CD1c-positive myeloid dendritic cell (primary cell): ENCODE measurements around the gene STARD6.
"Not testable (repeated sequence)": the region's sequence is repeated elsewhere in the genome, so short reads cannot be mapped to it uniquely, and the experiment has no call there.

Experiments
- DNase-seq: peaks from one replicate; pipeline ENCODE4 v3.0.0-alpha.2; 2016; ENCODE audit errors: extremely low spot score

Gene STARD6, protein sequence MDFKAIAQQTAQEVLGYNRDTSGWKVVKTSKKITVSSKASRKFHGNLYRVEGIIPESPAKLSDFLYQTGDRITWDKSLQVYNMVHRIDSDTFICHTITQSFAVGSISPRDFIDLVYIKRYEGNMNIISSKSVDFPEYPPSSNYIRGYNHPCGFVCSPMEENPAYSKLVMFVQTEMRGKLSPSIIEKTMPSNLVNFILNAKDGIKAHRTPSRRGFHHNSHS

GRCh38 chr18:54357660-54358494 lies at the start of gene STARD6, which contains the start of gene C18orf54:
TSS of gene STARD6 (minus strand) at chr18:54357858. CDS start at chr18:54354573, 3,285 bp downstream.
TSS of gene C18orf54 (plus strand) at chr18:54357906. CDS start at chr18:54360573, 2,667 bp downstream.
- peak; percentile 96 for DNase-seq

DNA sequence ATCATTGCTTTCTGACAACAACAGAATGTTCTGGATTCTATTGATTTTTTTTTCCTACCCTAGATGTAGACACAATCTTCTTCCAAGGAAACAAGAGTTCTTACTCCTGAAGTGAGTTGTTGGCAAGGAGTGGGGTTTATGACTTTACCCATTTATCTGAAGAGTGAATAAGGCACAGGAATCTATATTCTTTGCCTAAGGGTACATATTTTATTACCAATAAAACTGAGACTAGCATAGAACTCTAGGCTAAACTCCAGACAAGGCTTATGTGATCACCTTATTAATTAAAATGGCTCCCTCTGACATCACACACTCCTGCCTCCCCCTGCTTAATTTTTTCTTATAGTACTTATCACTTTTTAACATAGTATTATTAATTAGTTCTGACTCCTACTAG lies 47.6 kb upstream of the STARD6 start:
- no peak for DNase-seq

GRCh38 chr18:54396760-54397159 lies 39.1 kb upstream of the STARD6 start:
- DNase-seq, result peak; percentile 71

- DNase-seq, result no peak
Measured at GRCh38 chr18:54393648-54394294, 36.1 kb upstream of the STARD6 start.

- peak; percentile 86 for DNase-seq
Measured at GRCh38 chr18:54392543-54393023, 34.9 kb upstream of the STARD6 start.

GRCh38 chr18:54390838-54391237 lies 33.2 kb upstream of the STARD6 start:
- no peak for DNase-seq

DNA sequence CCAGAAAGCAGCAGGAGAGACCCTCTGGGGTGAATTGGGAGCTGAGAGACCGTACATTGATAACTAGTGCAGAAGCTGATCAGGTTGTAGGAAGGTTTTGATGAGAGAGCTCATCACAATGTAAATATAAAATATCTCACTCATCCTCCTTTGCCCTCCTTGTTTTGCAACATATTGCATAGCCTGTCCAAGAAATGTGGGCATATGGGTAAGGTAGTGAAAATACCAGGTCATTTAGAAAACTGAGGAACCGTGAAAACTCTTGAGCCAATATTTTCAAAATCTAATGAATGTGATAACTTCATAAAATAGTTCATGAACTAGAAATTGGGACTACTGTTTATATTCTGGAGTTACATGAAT lies 31.5 kb upstream of the STARD6 start:
- DNase-seq, result no peak

- DNase-seq, result no peak
Measured at GRCh38 chr18:54388203-54389142, 30.8 kb upstream of the STARD6 start.

DNA sequence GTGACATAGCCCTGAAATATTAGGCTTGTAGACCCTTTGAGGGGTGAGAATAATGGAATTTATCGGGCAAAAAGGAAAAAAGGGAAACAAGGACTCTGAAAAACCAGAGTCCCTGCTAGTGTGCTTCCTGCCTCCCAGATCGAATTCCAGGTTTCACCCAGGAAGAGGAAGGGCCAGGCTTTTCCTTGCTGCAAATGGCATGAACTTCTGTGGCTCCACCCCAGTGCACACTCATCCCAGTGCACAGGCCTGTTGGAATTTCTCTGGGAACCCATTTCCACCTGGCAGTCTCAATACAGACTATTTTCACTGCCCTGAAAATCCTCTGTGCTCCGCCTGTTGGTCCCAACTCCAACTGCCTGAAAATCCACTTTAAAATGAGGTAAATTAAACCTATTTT lies 30.0 kb upstream of the STARD6 start:
- no peak for DNase-seq

GRCh38 chr18:54386800-54387495 lies 29.3 kb upstream of the STARD6 start:
- not testable (repeated sequence) for DNase-seq

- DNase-seq, result no peak
Measured at GRCh38 chr18:54386043-54386442, 28.4 kb upstream of the STARD6 start.

DNA sequence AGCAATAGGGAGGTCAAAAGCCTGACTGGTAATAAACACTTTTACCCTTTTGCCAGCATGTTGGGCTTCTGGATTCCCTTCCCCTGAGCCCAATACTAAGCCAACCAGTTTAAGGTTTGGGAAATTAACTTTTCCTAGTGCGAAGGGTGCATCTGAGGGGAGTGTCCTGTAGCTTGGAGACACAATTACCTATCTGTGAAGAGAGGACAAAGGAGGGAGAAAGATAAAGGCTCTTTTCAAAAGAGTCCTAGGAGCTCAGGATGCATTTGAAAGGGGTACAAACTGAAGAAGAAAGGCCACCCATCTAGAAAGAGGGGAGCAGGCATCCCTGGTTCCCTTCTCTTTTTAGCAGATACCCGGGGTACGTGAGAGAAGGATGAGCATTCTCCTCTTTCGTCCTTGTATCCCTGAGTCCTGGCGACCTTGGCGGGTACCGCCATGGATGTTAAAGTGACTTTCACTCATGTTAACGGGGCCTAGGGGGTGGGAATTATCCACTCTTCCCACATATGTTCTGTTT lies 25.1 kb upstream of the STARD6 start:
- no peak for DNase-seq

DNA sequence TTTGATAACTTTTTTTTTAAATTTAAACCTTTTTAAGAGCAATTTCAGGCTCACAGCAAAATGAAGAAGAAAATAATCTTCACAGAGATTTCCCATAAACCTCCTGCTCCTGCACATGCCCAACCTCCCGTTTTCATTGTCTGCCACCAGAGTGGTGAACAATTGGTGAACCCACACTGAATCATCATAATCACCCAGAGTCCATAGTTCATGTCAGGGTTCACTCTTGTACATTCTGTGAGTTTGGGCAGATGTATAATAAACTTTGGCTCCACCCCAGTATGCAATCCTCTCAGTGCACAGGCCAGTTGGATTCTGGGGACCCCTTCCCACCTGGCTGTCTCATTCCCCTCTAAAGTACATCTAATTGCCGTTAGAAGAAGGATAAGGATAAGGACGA lies 24.4 kb upstream of the STARD6 start:
- DNase-seq, result no peak

GRCh38 chr18:54381640-54382039 lies 24.0 kb upstream of the STARD6 start:
- no peak for DNase-seq

- no peak for DNase-seq
Measured at GRCh38 chr18:54378057-54378456, 20.4 kb upstream of the STARD6 start.

DNA sequence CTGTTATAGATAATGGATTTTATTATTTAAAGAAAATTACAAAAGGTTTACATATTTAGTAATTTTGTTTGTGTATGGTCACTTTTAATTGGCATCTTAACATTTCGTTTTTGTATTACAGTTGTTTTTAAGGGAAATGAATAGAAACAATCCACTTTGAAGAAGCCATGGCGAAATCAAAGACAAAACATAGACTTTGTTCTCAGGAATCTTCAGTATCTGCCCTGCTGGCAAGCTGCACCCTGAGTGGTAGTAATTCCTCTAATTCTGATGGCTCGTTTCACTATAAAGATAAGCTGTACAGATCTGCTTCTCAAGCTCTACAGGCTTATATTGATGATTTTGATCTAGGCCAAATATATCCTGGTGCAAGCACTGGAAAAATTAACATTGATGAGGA lies 2.7 kb upstream of the STARD6 start:
- DNase-seq, result no peak

- DNase-seq, result no peak
Measured at GRCh38 chr18:54359233-54359632, 1.6 kb upstream of the STARD6 start.

GRCh38 chr18:54358495-54359040 lies 910 bp upstream of the STARD6 start:
- peak; percentile 27 for DNase-seq

DNA sequence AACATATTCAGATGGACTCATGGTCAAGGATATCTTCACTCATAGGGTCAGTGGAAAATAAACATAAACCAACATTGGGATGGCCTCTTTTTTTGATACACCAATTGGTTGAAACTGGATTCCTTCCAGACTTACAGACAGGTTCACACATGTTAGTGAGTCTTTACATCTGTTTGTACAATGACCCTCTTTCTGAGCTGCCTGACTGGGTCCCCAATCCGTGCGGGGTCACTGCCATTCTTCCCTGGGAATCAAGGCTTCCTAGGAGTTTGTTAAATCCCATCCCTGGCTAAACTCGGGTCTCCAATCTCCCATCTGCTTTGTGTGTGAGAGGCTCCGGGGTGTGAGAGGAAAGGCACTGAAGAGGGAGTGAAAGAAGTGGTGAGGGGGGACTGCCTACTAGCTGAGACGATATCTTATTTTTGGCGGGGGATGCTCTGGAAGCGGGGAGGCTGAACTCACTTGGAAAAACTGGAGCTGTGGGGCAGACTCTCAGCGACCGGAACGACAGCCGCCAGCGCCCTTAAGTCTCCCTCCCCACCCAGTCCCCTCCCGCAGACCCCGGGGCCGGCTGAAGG lies 487 bp downstream of the STARD6 start:
- DNase-seq, result no peak

- no peak for DNase-seq
Measured at GRCh38 chr18:54351186-54351585, 6.5 kb downstream of the STARD6 start.
